Dedifferentiated amniotic fluid mesenchymal stem cell (primary cell): ENCODE measurements around the gene FAM168B.
A peak's percentile ranks its signal among the peaks of the same experiment; 100 is the strongest.
"Not testable (repeated sequence)": the region's sequence is repeated elsewhere in the genome, so short reads cannot be mapped to it uniquely, and the experiment has no call there.

ENCODE experiments used
- DNase-seq: peaks from one replicate; pipeline ENCODE4 v3.0.0-alpha.2; 2016; ENCODE audit errors: extremely low spot score

FAM168B gene

DNA sequence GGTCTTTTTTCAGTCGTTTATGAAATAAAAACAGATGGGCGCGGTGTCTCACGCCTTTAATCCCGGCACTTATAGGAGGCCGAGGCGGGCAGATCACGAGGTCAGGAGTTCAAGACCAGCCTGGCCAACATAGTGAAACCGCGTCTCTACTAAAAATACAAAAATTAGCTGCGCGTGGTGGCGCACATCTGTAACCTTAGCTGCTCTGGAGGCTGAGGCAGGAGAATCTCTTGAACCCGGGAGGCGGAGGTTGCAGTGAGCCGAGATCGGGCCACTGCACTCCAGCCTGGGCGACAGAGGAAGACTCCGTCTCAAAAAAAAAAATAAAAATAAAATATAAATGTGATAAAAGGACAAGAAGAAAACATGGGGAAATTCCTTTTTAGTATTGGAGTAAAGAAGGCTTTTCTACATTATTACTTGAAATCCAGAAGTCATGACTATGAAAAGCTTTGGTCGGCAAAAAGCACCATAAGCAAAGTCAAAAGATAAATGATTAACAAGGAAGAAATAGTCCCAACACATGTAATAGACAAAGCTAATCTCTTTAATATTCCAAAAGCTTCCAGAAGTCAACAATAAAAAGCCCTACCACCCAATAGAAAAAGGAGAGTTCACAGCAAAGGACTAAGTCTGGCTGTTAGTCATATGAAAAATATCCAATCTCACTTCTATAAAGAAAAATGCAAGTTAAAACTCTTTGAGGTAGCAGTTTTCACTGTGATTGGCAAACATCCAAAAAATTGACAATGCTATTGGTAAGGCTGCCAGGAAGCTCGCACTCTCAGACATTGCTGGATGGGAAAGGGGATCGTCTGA lies 1.4 kb upstream of the FAM168B start:
- DNase-seq, result no peak

DNA sequence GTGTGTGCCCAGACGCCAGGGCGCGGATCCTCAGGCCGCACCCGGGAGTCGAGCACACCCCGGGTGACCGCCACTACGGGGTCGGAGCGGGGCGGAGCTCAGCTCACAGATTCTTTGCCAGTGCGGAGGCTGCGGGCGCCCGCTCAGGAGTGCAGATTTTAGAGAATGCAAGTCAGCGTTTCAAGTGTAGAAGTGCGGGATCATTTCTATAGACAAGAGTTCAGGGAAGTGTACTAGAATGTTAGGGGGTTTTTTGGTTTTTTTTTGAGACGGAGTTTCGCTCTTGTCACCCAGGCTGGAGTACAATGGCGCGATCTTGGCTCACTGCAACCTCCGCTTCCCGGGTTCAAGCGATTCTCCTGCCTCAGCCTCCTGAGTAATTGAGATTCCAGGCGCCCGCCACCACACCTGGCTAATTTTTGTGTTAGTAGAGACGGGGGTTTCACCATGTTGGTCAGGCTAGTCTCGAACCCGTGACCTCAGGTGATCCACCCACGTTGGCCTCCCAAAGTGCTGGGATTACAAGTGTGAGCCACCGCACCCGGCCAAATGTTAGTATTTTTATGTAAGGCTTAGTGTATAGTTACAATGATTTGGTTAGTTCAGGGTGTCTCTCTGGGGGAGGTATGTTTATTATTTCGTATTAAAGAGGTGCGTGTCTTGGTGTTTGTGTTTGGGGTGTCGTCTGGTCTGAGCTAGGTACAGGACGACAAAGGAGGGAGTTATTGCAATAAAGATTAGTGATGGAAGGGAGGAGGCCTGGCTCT lies 619 bp upstream of the FAM168B start:
- DNase-seq, result peak; percentile 60

DNA sequence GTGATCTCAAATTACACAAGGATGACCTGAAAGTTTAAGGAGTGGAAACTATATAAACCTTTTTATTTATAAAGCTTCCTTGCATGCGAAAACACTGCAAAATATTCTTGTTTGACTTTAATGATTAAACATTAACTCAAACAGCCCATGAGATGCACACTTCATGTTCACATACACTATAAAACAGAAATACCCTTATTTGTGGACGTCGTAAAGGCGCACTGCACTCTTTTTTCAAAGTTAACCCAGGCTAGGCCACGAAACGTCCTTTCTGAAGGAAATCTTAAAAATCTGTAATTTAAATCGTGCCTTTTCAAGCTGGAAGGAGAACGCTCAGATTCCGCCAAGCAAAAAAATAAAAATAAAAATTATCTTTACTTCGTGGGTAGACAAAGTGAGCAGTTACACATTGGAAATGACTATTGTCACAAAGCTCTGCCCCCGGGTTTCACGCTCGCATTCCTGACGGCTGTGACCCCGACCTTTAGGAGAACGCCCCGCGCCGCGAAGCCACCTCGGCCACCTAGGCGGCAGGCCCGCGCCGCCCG lies 728 bp downstream of the FAM168B start:
- no peak for DNase-seq

DNA sequence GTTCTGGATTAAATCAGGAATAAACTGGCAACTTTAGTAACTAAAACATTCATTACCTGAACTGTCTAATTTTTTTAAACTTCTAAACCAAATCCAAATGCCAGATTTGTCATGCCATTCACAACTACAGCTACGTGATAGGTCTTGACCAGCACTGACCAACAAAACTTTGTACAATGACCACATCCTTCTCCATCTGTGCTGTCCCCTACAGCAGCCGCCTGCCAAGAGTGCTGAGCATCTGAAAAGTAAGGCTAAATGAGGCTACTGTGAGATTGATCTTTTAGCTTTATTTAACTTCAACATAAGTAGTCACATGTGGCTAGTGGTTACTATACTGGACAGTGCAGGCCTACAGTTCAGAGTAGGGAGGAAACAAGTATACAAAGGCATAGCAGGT lies 7.6 kb downstream of the FAM168B start:
- no peak for DNase-seq

DNA sequence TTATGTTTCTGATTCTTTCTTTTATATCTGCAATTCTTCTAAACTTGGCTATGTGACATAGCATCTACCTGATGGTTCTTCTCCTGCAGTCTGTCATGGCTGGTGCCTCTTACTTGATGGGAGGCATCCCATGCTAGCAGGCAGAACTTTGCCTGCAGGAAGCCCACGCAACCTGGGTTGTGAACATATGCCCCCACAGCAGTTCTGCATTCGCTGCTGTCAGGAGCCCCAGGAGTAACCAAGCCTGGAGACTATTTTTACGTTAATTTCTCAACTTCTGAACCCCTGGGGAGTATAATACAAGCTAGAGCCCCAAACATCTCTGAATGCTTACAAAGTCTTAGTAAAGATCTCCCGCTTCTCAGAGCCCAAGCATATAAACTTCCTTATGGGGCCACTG lies 12.1 kb downstream of the FAM168B start:
- DNase-seq, result no peak

DNA sequence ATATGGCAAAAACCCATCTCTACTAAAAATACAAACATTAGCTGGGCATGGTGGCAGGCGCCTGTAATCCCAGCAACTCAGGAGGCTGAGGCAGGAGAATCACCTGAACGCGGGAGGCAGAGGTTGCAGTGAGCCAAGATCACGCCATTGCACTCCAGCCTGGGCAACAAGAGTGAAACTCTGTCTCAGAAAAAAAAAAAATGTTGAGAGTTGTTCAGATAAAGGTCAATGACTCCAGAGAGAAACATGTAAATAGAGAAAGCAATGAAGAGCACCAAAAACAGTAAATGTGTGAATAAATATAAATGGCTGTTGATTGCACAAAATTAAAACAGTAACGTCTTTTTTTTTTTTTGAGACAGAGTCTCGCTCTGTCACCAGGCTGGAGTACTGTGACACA lies 13.3 kb downstream of the FAM168B start:
- DNase-seq, result not testable (repeated sequence)

DNA sequence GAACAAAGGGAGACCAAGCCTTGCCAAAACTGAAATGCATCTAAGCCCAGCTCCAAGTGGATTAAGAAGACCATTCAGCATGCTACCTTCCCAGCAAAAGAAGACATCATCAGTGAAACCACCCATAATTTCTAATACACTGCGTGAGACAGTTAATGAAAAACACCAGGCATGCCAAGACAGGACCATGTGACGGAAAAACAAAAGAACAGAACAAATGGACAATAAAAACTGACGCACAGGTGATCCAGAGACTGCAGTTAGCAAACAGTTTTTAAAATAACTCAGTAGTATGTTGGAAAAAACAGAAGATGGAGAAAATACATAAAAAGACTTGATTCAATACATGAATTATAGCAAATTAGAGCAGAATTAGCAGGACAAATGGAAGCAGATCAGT lies 15.3 kb downstream of the FAM168B start:
- no peak for DNase-seq

DNA sequence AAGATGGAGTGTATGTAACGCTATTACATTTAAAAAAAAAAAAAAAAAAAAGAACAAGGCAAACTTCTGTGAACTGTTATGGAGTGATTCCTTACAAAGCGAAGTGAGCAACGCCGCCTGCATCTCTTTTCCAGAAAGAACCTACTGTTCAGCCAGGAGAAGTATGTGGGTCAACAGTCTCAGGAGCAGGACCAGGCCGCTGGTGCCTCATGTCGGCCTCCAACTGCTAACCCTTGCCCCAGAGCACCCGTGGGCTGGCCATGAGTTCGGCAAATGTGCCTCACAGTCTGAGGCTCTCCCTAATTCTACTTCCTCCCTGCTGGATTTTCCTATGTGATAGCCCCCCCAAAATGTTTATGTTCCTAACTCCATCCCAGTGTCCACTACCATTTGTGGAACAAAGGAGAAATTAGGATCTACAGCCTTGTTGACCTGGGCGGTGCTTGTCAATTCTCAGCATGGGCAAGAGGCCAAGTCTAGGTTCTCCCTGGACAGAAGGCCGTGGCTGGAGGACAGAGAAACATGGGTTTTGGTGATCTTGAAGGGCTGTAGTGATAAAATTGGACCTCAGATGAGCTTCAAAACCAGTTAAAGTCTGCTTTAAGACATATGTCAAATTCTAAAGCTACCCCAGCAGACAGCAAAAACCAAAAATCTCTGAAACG lies 15.9 kb downstream of the FAM168B start:
- DNase-seq, result no peak

DNA sequence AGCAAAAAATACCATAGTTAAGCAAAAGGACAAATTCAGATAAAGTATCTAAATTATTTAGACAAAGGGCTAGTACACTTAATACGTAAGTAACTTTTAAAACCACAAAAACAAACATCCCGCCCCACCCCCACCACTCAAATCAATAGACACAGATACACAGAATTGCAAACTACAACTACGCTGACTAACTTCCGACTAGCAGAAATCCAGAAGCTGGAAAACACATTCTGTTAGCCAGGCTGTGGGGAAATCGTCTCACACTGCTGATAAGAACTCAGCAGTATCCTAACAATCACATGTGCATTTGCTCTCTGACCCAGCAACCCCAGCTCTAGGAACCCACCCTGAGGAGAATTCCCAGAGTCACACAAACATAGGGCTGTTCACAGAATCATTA lies 16.6 kb downstream of the FAM168B start:
- DNase-seq, result no peak

DNA sequence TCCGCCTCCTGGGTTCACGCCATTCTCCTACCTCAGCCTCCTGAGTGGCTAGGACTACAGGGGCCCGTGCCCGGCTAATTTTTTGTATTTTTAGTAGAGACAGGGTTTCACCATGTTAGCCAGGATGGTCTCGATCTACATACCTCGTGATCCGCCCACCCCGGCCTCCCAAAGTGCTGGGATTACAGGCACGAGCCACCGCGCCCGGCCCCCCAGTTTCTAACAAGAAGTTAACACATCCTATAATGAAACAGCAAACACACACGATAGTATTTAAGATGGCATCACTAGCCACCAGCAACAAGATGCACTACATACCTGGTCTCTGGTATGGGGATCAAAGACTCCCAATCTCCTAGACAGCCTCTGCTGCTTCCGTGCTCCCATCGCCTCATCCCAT lies 17.7 kb downstream of the FAM168B start:
- not testable (repeated sequence) for DNase-seq

DNA sequence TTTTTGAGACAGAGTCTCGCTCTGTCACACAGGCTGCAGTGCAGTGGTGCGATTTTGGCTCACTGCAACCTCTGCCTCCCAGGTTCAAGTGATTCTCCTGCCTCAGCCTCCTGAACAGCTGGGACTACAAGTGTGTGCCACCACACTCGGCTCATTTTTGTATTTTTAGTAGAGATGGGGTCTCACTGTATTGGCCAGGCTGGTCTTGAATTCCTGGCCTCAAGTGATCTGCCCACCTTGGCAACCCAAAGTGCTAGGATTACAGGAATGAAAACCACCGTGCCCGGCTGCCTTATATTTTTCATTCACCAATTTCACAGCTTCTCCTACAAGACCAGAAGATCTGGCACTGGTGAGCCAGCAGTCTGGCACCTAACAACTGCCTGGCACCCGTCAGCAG lies 25.1 kb downstream of the FAM168B start:
- not testable (repeated sequence) for DNase-seq

DNA sequence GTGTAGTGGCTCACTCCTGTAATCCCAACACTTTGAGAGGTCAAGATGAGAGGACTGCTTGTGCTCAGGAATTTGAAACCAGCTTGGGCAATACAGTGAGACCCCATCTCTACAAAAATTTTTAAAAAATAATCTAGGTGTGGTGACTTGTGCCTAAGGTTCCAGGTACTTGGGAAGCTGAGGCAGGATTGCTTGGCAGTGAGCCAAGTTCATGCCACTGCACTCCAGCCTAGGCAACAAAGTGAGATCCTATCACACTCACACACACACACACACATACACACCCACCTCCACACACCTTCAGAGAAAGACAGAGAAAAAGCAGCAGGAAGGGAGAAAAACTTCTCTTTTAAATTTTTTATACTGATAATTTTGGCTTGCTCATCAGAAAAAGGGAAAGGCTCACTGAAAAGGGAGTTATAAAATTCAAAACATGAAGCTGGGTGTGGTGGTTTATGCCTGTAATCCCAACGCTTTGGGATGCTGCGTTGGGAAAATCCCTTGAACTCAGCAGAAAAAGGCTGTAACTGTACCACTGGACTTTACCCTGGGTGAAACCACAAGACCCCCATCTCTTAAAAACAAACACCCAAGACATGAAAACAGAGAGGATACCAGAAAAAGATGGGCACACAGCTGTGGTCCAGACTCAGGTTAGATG lies 25.7 kb downstream of the FAM168B start:
- no peak for DNase-seq

DNA sequence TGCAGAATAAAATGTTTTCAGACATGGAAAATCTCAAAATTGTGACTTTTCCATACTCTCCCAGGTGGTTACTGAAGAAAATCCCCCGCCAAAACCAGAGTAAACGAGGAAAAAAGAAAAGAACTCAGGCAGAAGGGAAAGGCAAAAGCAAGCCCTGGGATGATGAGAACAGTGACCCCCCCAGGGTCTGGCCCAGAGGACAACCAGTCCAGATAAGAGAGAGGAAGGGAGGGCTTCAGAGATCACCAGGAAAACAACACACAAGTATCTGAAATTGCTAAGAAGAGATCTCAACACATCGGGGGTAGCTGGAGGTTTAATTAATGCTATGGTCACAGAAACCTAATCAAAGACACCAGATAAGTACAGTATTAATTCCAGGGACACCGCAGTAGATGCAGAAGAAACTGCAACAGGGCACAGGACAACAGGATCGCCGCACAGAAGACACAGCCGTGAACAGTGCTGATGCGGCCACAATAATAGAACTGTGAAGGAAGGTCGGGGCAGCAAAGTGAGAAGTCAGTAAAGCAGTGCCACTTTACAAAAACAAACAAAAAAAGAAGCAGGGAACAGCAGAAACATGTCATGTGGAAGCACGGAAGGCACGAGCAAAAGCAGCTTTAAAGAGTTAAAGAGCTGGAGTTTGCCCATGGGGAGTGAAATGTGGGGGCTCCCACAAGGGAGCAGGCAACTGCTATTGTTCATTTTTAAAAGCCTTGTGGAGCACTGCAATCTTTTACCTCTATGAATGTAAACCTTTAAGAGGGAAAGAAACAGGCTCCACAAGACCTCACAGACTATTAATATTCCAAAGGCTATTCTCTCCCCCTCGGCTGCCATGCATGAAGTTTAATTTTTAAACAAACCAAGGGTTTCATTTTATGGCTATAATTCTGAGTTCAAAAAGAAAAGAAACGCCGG lies 28.4 kb downstream of the FAM168B start:
- DNase-seq, result no peak

DNA sequence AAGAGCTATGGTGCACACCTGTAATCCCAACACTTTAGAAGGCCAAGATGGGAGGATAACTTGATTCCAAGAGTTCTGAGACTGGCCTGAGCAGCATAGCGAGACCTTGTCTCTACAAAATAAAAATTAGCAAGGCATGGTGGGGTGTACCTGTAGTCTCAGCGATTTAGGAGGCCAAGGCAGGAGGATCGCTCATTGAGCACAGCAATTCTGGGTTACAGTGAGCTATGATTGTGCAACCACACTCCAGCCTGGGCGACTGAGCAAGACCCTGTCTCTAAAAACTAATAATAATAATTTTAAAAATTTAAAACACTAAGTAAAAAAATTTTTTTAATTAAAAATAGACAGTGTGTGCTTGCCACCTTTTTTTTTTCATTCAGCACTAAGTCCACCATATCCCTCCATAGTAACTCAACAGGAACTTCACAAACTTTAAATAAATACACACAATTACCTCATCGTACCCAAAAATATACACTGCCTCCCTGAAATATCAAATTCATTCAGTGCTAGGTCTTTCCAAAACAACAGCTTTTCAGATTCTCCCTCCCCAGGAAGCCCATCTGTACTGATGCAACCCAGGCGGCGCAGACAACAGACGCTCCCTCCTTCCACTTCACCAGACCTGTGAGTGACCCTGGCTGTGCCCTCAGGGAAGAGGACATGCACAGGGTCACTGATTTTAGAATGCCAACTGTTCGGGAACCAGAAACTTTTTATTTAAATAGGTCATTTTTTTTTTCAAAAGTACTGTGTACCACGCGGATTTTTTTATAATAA lies 29.6 kb downstream of the FAM168B start:
- no peak for DNase-seq

DNA sequence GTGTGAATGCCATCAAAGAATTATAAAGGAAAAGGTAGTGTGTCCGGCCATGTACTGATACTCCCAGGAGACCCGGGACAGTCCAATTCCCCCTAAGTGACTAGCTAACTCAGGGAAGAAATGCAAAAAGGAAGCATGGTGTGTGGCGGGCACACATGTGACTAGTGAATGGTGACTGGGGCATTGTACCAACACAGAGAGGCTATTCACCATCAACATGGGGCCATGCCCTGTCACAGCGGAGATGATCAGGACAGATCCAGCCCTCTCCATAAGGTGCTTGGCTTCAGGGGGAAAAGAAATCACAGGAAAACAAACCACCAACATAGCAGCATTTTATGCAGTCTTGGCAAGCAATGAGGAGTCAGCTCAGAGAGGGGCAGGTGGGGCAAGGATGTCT lies 34.3 kb downstream of the FAM168B start:
- DNase-seq, result no peak

DNA sequence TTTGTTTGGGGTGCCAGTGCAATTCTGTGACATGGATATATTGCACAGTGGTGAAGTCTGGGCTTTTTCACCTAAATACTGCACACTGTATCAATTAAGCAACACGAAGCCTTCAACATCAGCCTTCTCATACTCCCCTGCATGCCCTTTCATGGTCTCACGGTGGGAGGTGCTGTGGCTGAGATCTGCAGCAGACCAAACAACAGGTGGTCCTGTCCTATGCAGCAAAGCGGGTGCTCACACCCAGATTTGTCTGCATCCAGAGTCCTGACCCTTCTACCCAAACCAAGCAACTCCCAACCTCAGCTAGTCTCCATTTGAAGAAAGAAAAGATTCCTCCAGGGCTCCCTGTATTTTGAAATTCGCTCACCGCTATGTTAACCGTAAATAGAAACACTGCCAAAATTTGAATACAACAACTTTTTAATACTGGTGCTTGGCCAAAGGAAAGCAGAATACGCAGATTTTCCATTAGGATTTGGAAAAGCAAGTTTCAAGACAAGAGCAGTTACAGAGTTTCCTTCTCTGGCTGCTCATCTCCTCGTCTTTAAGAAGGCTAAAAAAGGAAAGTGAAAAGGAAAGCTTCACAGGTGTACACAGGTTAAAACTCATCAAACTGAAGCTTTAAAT lies 34.9 kb downstream of the FAM168B start:
- no peak for DNase-seq

DNA sequence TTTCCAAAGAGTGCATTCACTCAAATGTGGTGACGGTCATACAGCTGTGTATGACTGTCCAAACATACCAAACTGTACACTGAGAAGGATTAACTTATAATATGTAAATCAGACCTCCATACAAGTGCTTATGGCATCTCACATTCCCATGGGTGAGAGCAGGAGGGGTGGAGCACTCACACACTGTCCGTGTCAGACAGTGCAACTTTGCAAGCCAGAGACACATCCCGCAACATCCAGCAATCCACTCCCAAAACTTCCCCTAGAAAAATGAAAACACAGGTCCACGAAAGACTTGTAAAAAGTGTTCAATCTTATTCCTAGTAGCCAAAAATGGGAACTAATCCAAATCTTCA lies 36.4 kb downstream of the FAM168B start:
- DNase-seq, result no peak

DNA sequence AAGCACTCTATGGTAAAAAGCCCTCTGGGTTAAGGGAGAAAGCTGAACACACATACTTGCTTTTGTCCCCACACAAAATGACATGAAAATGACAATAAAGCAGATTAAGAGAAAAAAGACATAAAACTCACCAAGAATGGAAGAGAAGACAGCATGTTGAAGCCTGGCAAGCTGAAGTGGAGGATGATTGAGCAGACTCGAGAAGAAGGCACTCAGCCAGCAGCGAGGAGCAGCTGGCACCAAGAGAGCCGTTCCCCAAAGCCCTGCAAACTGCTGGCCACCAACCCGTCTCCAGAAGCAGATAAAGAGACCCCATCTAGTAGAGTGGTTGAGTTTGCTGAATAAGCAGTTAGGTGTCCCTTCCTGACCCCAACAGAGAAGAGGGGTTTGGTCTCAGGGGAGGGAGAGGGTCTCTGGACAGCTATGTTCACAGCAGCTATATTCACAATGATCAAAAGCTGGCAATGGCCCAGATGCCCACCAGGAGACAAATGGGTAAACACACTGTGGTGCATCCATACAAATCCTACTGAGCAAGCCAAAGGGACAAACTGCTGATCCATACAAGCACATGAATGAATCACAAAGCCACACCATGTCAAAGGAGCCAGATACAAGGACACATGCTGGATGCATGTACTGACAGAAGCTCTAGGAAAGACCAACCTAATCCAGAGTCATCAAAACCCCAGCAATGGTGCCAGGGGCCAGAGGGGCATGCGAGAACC lies 36.9 kb downstream of the FAM168B start:
- no peak for DNase-seq
